Tibial nerve (tissue), 4 donors: Measurements from ENCODE around the gene ELP5.

Source experiments
- CTCF ChIP-seq, 5 experiments: fragments of 200-600 bp in 3 of 5; fragments of 450-650 bp in 2 of 5; sonication (generic) in 3 of 5; IDR thresholded peaks; one replicate each; pipeline ENCODE4 v1.5.1; 2016 to 2019; ENCODE audit warnings: antibody characterized with exemption in 5 of 5, mild to moderate bottlenecking in 3 of 5, moderate library complexity in 2 of 5
- EP300 ChIP-seq, 2 donors: sonication (generic); formaldehyde crosslinking; IDR thresholded peaks; one replicate each; pipeline ENCODE4 v1.6.1; 2017; ENCODE audit warnings: antibody characterized with exemption in 2 of 2, mild to moderate bottlenecking in 1 of 2
- POLR2A ChIP-seq, 2 donors: fragments of 450-650 bp; IDR thresholded peaks; one replicate each; pipeline ENCODE4 v1.6.1; 2017; ENCODE audit warnings: antibody characterized with exemption in 2 of 2, mild to moderate bottlenecking in 2 of 2, moderate library complexity in 2 of 2

GRCh38 chr17:7258731-7259554, 6.9 kb downstream of the ELP5 start:
- TF ChIP-seq CTCF (IDR thresholded peaks at IDR 0.05) = no peak
- no peak for TF ChIP-seq POLR2A (IDR thresholded peaks at IDR 0.05)
- no peak for TF ChIP-seq EP300 (IDR thresholded peaks at IDR 0.05)
